ENCODE measurements around the gene PPARA.

Gene PPARA

DNA sequence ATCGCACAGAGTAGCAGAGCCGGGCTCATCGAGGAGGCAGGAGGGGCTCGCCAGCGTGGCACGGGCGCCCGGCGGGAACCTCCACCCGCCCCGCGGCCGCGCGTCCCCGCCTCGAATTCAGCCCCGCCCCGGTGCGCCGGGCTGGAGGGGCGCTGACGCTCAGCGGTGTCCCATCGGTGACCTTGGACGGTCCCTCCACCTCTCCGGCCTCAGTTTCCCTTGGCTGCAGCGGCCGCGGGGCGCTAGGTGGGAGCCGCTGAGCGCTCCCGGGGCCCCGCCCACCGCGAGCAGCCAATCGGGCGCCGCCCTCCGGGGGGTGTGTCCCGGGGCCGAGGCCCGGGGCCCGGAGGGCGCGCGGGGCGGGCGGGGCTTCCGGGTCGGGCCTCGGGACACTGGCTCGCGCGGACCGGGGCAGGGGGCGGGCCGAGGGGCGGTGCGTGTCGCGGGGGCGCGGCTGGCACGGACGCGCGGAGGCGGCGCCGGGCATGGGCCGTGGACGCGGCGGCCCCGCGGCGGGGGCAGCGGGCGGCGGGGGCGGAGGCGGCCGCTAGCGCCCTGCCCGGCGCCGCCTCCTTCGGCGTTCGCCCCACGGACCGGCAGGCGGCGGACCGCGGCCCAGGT, at the start of gene PPARA:
TSS of gene PPARA (plus strand) at position 493 of the 621 bp plus-strand sequence. CDS start 47,858 bp downstream, outside the sequence.
- no peak for DNase-seq (ENCODE audit: low read depth)

DNA sequence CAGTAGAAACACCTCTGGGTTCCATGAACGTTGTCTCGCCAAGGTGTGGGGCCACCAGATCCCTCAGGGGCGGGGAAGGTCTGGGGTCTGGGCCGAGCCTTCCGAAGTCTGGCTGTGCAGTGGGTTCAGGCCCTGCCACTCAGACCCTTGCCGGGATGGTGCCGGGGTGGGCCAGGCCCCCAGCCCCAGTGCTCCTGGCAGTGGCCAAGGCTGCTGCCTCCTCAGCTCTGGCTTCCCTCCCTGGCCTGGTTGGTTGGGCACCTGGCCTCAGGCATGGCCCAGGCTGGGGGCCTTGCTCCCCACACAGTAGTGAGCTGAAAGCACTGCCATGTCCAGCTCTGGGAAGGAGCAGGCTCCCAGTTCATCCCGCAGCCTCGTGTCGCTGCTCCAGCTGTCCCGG, 48.2 kb upstream of the PPARA start:
- no peak for DNase-seq (ENCODE audit: low read depth)

DNA sequence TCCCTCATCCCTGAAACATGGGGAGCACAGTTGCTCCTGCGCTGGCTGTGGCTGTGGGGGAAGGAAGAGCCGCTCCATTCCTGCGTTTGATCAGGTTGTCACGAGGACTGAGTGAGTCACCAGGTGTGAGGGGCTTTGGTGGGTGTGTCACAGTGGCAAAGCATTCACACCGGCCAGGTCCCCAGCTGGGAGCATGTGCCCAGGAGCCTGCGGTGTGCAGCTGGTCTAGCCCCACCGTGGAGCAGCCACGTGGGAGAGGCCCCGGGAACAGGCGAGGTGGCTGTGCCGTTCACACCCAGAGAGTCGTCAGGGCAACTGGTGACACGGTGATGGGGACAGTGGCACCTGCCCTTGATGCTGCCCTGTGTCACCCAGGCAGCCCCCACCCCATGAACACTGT, 47.6 kb upstream of the PPARA start:
- DNase-seq (ENCODE audit: low read depth), result no peak

- DNase-seq (ENCODE audit: low read depth), result no peak
These were observed 47.1 kb upstream of the PPARA start for GRCh38 chr22:46103181-46103580.

GRCh38 chr22:46103664-46104063, 46.7 kb upstream of the PPARA start:
- no peak for DNase-seq (ENCODE audit: low read depth)

DNA sequence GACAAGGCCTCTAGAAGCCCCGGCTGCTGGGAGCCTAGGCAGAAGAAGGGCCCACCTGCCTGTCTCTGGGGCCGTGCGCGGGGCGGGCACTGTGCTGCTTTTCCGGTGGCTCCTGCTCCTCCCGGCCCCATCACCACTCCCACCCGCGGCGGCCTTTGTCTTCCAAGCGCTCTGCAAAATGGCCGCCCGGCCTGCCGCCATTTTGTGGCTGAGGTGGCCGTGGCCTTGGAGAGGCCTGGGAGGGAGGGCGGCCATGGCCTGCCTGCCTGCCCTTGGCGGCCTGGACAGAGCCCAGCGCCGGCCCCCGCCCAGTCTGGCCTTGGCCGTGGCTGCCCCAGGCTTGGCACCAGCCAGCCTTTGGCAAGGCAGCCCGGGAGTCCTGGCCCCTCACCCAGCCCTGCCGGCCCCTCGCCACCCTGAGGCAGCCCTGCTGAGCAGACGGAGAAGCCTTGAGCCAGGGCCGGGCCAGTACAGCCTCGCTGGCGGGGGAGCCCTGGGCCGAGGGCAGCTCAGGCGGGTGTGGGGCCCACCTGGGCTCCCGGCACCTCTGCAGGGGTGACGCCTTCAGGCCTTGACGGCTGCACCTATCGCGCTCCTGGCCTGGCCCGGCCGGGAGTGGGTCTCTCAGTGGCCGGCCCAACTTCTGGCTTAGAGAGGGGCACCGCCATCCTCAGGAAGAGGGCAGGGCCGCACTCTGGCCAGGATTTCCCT, 46.0 kb upstream of the PPARA start:
- DNase-seq (ENCODE audit: low read depth), result no peak

DNA sequence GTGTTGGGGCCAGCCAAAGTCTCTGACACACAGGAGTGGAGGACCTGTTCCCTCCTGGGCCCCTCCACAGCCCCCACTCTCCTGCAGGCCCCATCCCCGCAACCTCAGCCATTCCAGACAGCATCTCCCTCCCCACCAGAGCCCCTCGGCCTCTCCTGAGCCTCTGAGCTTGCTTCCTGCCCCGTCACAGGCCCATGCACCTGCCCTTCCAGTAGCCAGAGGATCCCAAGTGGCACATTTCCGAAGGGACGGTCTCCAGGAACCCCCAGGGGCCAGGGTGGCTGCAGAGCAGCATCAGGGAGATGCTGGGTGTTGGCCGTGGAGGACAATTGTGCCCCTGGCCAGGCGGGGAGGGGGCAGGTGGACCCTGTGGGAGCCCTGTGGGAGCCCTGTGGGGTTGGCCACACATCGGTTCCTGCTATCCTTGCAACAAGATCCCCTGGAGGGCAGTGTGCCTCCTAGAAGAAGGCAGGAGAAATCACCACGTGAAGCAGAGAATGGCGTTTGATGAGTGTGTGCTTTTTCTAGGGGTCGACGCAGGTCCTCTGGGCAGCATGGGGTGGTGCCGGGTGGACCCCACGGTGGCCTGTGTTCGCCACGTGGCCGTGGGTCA, 45.3 kb upstream of the PPARA start:
- DNase-seq (ENCODE audit: low read depth), result no peak

GRCh38 chr22:46105494-46106278, 44.6 kb upstream of the PPARA start:
- DNase-seq (ENCODE audit: low read depth), result no peak

- no peak for DNase-seq (ENCODE audit: low read depth)
These were observed 43.9 kb upstream of the PPARA start for GRCh38 chr22:46106279-46107022.

- no peak for DNase-seq (ENCODE audit: low read depth)
These were observed 43.1 kb upstream of the PPARA start for GRCh38 chr22:46107089-46107664.

GRCh38 chr22:46107753-46108563, 42.4 kb upstream of the PPARA start:
- DNase-seq (ENCODE audit: low read depth), result no peak

GRCh38 chr22:46108564-46109473, 41.5 kb upstream of the PPARA start:
- no peak for DNase-seq (ENCODE audit: low read depth)

GRCh38 chr22:46109474-46110003, 40.8 kb upstream of the PPARA start:
- DNase-seq (ENCODE audit: low read depth), result no peak

DNA sequence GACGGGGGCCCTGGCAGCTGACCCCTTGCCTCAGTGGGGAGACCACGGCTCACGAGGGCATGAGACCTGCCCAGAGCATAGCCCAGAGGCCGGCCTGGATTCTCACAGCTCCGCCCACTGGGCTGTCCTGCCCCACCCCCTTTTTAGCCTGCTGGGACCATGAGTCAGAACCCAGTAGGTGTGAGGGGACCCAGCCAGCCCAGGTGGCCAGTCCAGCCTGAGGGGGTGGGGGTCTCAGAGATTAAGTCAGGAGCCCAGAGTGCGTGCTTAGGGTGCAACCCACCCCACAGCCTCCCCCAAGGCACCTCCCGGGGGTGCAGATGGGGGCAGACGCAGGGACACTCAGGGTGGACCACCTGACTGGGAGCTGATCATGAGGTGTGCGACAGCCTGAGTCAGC, 40.1 kb upstream of the PPARA start:
- no peak for DNase-seq (ENCODE audit: low read depth)

- DNase-seq (ENCODE audit: low read depth), result no peak
These were observed 38.5 kb upstream of the PPARA start for GRCh38 chr22:46111645-46112306.

DNA sequence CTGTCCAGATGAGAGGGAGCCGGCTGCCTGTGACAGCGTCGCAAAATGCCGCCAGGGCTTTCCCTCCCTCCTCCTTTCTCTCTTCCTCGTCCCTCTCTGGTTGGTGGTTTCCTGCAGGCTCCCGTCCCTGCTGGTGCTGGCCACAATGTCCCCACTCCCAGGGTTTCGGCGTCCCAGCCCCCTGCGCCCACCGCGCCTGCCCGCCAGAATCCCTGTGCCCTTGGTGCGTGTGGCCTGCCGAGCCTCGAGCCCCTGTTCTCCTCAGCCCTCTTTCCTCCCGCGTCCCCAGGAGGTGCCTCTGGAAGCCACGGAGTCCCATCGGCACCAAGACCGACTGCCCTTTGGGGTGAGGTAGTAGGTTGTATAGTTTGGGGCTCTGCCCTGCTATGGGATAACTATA, 37.9 kb upstream of the PPARA start:
- no peak for DNase-seq (ENCODE audit: low read depth)

GRCh38 chr22:46113110-46113909, 37.0 kb upstream of the PPARA start:
- DNase-seq (ENCODE audit: low read depth), result no peak

Data from HS-27A (cell line).